H7 (cell line): ENCODE measurements around the gene TANC1. TPM values are rescaled to one million over a fixed set of nuclear protein-coding genes. Genes with fewer than 3 reads are reported as not detected.

Experiments used
- DNase-seq: peaks from one replicate; pipeline ENCODE4 v3.0.0; 2012
- H3K27me3 ChIP-seq: 2 replicates; pipeline ENCODE4 v1.6.0; 2011; ENCODE audit warnings: mild to moderate bottlenecking, low read length; ENCODE audit not compliant: control insufficient read depth, insufficient read depth
- H3K36me3 ChIP-seq: replicated peaks from 2 replicates; pipeline ENCODE4 v1.5.1; 2011; ENCODE audit warnings: low read length; ENCODE audit not compliant: control insufficient read depth, insufficient read depth
- H3K4me3 ChIP-seq: 2 replicates; pipeline ENCODE4 v1.5.1; 2011; ENCODE audit warnings: low read depth, mild to moderate bottlenecking, control low read depth, low read length, moderate library complexity; ENCODE audit not compliant: insufficient read depth
- total RNA-seq: library from RNA; depleted of rRNA; stranded (reverse); fragments of >200 nt; shearing (Covaris generic); gene quantifications from 2 replicates; pipeline ENCODE4 v1.2.3, GENCODE V29; 2014

TANC1 gene
- total RNA-seq, 1 experiment from 2014 or later: 7.0 TPM

DNA sequence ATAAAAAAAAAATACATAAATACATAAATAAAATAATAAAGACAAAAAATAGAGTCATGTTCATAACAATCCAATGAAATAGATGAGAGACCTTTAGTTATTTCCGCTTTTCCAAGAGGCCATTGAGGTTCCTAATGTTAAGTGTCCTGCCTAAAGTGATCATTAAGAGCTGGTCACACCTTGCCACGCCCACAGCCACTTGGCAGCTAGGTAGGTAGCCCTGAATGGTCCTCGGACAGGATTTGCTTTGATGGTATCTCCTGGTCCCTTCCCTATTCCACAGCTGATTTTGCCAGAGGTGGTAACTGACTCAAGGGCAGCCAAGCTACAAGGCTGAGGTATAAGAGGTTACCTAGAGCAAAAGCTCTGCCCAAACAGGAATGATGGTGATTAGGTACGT lies 24.5 kb upstream of the TANC1 start:
- H3K36me3 ChIP-seq: no peaks in the 10 kb centered on the region
- no peak for DNase-seq
- H3K4me3 ChIP-seq: no peak overlapping the region
- H3K27me3 ChIP-seq: no peaks in the 10 kb centered on the region

DNA sequence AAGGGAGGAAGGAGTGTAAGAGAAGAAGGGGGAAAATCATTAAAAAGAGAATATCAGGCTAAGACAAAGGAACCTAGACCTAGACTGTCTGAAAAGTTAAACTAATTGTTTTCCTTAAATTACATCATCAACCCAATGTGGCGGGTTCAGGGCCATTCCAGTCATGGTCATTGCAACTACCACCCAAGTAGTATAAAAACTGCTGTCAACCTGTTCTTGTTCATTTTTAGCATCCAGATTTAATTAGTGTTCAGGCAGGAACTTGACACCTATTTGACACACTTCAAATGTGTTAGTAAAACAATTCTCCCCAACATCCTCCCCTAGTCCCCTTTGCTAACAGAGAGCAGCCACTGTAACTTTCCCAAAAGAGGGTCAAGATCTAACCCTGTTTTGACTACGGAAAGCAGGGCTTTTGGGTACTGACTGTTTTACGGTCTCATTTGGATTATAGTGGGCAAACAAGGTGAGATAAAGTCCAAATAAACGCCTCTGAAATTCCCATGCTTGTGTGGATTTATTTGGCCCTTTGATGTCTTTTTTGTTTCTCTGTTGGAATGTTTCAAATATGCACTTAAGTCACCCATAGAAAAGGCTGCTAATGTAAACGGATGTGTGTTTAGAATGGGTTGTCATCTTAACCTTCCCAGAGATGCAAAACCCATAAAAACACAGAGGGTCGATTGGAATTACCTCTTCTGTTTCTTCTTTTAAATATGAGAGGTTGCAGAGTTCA lies 19.3 kb upstream of the TANC1 start:
- no peaks in the 10 kb centered on the region for H3K27me3 ChIP-seq
- no peak for DNase-seq
- H3K36me3 ChIP-seq: no peaks in the 10 kb centered on the region
- no peak overlapping the region for H3K4me3 ChIP-seq

DNA sequence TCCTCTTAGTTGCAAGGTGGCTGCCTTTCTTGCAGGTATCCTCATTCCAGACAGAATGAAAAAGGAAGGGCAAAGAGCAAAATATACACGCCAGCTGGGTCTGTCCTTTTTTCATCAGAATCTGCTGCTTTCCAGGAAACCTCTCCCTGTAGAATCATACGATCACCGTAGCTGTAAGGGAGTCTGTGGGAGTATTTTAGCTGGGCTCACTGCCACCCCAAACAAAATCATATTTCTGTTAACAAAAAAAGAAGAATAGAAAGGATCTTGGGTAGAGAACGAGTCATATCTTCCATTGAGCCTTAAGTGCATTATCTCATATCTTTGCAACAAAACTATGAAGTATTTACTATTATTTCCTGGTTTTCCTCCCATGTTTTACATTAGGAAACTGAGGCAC lies 15.0 kb upstream of the TANC1 start:
- Histone ChIP-seq H3K4me3 (no peak overlapping the region), H3K27me3 (no peaks in the 10 kb centered on the region), H3K36me3 (no peaks in the 10 kb centered on the region)
- DNase-seq: no peak

DNA sequence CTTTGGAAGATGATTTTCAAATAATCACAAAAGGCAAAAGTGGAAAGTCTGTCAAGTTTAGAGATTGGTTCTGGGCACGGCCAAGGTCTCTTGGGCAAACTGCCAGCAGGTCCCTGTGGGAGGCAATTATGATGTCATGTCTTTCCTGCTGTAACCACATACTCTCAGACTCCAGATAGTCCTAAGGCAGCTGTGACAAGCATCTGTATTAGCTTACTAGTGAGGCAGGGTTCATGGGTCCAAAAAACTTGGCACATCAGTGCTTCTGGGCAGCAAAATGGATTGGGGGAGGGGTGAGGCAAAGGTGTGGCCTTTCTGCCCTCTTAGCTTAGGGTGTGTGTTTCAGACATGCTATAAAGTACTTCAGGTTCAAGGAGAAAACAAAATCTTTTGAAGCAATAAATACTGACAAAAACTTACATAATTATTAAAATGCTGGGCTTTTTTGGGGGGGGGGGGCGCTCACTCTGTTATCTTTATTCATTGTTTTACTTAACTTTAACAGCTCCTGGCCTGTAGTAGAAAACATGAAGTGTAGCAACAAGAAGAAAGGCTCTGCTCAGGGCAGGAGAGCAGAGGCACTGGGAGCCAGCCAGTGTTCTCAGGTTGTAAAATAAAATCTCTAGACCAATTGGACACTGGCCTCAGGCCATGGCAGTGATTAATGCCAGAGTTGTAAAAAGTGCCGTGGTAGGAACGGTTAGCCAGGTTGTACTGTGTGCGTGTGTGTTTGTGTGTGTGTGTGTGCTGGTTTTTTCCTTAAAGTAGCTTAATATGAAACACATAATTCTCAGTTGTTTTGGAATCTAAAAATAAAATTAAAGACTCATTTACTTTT lies 14.3 kb upstream of the TANC1 start:
- H3K36me3 ChIP-seq: no peaks in the 10 kb centered on the region
- H3K4me3 ChIP-seq: no peak overlapping the region
- no peak for DNase-seq
- H3K27me3 ChIP-seq: no peaks in the 10 kb centered on the region

DNA sequence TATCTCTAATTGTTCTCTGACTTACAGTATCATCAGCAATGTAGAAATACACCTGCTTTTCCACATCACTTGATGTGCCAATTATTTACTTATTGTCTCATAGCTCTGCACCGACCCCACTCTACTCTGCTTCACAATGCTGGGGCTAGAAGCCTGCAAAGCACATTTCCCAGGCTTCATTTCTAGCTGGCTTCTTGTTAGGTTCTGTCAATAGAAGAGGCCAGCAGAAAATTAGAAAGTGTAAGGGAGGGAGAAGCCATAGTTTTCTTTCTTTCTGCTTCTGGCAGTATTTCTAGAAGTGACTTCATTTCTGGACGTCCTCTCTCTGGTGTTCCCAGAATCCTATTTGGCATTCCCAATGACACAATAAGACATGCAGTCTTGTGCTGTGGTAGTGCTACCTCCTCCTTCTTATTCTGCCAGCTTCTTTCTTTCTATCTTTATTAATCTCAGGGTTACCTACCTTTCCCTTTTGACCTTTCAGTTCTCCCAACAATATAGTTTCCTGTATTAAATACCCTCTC lies 12.5 kb upstream of the TANC1 start:
- no peak for DNase-seq
- Histone ChIP-seq H3K4me3 (no peak overlapping the region), H3K36me3 (no peaks in the 10 kb centered on the region), H3K27me3 (no peaks in the 10 kb centered on the region)

DNA sequence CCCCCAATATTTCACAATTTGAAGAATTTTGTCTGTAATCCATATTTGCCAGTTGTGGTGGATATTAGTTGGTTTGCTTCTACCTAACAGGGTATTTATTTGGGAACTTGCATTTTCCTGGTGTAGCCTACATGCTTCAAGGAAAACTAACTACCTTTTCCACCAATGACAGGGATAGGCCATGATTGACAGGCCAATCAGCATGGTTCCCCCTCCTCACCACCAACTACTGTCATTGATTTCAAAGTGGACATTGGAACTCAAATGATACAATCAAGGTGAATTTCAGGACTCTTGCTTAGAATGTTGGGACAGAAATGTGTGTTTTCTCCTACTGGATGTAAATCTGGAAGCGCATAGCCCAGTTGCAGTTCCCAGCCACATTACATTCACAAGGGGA lies 10.1 kb upstream of the TANC1 start:
- H3K36me3 ChIP-seq: no peaks in the 10 kb centered on the region
- no peak overlapping the region for H3K4me3 ChIP-seq
- H3K27me3 ChIP-seq: no peaks in the 10 kb centered on the region
- DNase-seq: no peak

DNA sequence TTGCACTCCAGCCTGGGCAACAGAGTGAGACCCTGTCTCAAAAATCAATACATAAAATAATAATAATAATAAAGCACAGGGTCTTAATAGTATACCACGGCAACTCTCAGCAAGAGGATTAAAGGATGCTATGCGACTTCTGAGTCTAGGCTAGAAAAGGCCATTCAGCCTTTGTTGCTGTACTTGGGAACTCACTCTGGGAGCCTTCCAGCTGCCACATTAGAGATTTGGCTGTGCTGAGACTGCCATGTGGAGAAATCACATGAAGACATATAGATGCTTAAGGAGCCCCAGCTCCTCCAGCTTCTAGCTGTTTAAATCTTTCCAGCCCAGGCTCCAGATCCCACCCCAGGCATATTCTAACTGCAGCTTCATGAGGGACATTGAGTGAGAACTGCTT lies 8.2 kb upstream of the TANC1 start:
- Histone ChIP-seq H3K4me3 (no peak overlapping the region), H3K36me3 (no peaks in the 10 kb centered on the region), H3K27me3 (no peaks in the 10 kb centered on the region)
- no peak for DNase-seq

DNA sequence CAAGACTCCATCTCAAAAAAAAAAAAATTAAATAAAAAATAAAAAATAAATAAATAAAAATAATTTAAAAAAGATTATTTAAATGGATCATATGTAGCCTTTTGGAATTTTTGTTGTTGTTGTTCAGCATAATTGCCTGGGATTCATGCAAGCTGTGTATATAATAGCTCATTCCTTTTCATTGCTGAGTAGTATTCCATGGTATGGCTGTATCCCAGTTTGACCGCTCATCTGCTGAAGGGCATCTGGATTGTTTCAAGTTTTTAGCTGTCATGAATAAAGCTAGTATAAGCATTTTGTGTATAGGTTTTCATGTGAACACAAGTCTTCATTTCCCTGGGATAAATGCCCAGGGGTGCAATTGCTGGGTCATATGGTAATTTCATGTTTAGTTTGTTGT lies 6.4 kb upstream of the TANC1 start:
- no peak for DNase-seq
- Histone ChIP-seq H3K27me3 (no peaks in the 10 kb centered on the region), H3K4me3 (no peak overlapping the region), H3K36me3 (no peaks in the 10 kb centered on the region)

DNA sequence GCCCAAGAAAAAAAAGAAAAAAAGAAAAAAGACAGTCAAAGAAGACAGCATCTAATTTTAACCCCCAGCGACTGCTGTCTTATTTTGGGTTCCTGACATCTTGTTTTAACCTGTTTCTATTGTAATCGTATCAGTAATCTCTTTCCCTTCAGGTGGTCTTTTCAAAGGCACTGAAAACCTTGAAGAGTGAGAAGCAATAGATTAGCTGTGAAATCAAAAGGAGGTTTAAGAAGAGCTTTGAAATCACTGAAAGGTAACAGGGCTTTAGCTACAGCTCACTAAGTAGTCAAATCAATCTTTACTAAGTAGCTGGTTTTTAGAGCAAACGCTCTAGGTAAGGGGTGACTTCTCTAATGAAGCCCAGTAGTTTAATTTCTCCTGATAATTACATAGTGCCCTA lies 5.4 kb upstream of the TANC1 start:
- no peaks in the 10 kb centered on the region for H3K36me3 ChIP-seq
- no peak for DNase-seq
- H3K4me3 ChIP-seq: no peak overlapping the region
- peaks cover 4% of the 10 kb centered on the region; the same call in 1 of the 2 replicates for H3K27me3 ChIP-seq

DNA sequence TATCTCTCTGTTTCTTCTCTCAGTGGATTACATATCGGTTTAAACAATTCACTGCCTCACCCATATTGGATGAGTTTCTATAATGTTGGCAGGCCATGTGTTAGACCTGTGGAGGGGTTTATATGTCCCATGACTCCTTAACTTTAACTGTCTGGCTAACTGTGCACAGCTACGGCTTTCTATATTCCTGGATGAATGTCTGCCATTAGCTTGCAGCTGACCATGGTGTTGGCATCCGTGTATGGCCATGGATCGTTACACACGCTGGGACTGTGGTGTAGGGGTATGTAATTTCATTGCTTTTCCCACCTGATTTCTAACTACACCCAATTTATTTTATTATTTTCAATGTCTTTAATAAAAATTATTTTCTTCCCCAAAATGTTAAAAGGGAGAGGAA lies 3.3 kb upstream of the TANC1 start:
- no peaks in the 10 kb centered on the region for H3K36me3 ChIP-seq
- peaks cover 14% of the 10 kb centered on the region for H3K27me3 ChIP-seq
- H3K4me3 ChIP-seq: no peak overlapping the region
- no peak for DNase-seq

DNA sequence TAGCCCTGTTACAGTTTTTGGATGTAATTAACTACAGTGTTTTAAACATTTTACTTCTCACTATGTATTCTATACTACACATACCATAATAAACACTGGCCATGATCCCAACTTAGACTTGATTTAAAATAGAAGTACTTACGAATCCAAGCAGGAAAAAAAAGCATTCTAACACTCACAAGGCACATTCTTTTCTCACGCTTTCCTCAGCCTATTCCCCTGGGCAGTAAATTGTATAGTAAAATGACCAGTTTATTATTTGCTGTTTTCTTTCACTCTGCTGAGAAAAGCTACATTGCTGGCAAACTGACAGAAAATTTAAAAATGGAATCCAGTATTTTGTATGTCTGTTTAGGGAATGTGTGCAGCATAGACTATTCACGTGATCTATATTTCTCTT lies 2.8 kb upstream of the TANC1 start:
- Histone ChIP-seq H3K36me3 (no peaks in the 10 kb centered on the region), H3K27me3 (peaks cover 19% of the 10 kb centered on the region), H3K4me3 (no peak overlapping the region)
- no peak for DNase-seq

DNA sequence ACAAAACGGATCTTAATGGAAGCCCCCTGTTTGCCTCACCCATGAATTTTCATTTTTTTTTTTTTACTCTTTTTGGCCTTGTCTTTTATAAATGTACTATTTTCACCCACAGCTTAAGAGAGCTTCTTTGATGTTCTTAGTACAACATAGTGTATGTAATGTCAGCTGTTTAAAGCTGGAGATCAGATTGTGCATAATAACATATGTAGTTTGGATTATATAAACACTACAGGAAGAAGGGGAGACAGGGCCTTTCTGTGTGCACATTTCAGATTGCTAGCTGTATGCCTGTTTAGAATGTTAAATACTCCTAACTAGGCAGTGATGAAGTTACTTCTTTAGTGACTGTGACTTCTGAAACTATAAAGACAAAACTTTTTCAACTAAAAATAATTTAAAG lies 2.1 kb upstream of the TANC1 start:
- Histone ChIP-seq H3K4me3 (no peak overlapping the region), H3K36me3 (no peaks in the 10 kb centered on the region), H3K27me3 (peaks cover 21% of the 10 kb centered on the region)
- no peak for DNase-seq

DNA sequence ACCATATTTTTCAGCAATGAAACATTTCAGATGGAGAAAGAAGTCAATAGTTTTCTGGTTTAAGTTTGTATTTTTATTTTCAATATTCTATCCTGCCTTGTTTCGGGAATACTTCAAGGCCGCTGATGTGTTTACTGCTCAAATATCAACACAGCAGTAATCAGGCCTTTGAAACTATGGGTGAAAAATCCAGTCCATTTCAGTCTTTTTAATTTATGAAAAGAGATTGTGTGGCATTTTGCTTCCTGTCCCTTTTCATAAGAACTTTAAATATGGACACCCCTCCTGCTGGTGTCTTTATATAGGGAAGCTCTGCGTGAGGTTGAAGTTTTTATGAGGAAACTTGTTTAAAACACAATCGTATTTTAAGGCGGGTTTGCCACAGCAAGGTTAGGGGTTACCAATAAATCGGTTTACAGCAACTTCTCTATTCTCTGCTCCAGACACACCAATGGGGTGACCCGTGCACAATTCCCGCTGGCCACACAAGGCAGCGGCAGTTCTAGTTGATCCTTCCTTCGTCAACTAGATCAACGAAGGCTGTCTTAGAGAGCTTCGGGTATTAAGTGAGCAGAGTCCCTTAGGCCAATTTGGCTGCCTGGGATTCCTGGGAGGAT lies 1.2 kb upstream of the TANC1 start:
- peak; percentile 55 for DNase-seq
- Histone ChIP-seq H3K27me3 (peaks cover 21% of the 10 kb centered on the region), H3K4me3 (peak overlapping the region; percentile 81), H3K36me3 (no peaks in the 10 kb centered on the region)

DNA sequence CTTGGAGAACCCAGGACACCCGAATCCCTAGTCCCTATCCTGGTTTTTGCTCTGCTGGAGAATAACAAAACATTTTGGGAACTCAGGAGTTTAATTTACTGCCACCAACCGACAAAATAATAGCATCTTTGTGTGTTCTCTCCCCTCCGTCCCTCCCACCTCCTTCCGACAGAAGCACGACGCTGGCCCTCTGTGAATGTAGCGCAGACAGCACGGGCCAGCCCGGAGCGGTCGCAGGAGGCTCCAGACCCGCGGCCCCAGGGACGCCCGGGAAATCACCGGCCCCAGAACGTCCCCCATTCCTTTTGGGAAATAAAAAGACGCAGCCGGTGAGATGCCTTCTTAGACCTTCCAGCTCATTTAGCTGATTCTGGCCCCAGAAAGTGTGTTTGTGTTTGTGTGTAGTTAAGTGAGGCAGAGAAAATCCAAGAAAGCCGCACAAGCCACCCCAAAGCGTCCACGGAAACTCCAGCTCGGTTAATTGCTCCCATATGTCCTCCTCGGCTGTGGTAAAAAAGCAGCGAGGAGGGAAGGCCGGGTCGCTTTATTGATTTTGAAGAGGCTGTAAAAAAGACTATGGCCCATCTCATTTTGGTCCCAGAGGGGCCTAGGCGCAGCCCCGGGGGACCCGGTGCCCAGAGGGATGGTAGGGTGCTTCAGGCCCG lies 577 bp upstream of the TANC1 start:
- peaks cover 21% of the 10 kb centered on the region for H3K27me3 ChIP-seq
- H3K4me3 ChIP-seq: peak overlapping the region; percentile 81

More for the DNA sequence above, 577 bp upstream of the TANC1 start:
- DNase-seq: peak; percentile 74
- H3K36me3 ChIP-seq: no peaks in the 10 kb centered on the region
